ENCODE results near the gene CEBPG.

The CEBPG gene

DNA sequence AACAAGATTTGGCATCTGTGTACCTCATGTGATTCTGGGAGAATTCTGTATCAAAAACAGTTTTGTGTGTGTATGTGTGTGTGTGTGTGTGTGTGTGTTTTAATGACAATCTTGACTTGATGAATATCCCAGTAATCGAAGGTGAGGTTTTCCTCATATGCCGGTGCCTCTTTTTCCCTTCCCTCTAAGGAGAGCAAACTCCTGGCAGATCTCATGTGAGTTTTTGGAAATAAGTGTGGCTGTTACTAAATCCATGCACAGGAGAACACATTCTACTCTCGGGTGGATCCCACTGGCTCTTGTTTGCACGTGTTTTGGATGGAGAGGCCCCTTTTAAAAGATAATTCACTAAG, 29.0 kb upstream of the CEBPG start:
- no peak overlapping the region for H3K4me3 ChIP-seq (ENCODE audit: low read depth, low read length)
- TF ChIP-seq, protein P1, sequence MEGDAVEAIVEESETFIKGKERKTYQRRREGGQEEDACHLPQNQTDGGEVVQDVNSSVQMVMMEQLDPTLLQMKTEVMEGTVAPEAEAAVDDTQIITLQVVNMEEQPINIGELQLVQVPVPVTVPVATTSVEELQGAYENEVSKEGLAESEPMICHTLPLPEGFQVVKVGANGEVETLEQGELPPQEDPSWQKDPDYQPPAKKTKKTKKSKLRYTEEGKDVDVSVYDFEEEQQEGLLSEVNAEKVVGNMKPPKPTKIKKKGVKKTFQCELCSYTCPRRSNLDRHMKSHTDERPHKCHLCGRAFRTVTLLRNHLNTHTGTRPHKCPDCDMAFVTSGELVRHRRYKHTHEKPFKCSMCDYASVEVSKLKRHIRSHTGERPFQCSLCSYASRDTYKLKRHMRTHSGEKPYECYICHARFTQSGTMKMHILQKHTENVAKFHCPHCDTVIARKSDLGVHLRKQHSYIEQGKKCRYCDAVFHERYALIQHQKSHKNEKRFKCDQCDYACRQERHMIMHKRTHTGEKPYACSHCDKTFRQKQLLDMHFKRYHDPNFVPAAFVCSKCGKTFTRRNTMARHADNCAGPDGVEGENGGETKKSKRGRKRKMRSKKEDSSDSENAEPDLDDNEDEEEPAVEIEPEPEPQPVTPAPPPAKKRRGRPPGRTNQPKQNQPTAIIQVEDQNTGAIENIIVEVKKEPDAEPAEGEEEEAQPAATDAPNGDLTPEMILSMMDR (IDR thresholded peaks at IDR 0.05; ENCODE audit: low read depth, low read length), result no peak

DNA sequence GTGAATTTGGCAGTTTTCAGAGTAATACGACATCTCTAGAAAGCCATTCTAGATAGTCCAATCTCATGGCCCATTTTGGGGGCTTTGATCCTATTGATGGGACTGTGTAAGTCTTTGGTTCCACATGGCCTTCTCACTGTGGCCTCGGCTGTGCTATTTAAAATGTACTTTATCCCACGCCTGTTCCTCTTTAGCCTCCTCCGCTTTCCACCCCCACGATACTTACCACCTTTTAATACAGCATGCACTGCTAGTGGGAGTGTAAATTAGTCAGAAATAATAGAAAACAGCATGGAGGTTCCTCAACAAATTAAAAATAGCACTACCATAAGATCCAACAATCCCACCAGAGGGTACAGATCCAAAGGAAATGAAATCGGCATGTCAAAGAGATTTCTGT, 28.3 kb upstream of the CEBPG start:
- H3K4me3 ChIP-seq (ENCODE audit: low read depth, low read length), result no peak overlapping the region
- TF ChIP-seq, protein P1 (IDR thresholded peaks at IDR 0.05; ENCODE audit: low read depth, low read length), result no peak

DNA sequence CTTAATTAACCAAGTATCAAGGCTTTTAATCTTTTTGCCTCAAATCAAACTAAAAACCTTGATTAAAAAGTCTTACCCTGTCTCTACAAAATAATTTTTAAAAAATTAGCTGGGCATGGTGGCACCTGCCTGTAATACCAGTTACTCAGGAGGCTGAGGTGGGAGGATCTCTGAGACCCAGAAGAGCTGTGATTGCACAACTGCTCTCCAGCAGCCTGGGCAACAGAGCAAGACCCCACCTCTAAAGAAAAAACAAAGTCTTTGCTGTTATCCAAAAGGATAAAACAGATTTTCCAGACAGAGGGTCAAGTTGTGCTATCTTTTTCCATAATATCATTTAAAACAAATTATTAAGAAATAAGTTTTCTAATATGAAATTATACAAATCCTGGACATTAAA, 26.8 kb upstream of the CEBPG start:
- TF ChIP-seq, protein P1 (IDR thresholded peaks at IDR 0.05; ENCODE audit: low read depth, low read length), result no peak
- H3K4me3 ChIP-seq (ENCODE audit: low read depth, low read length), result no peak overlapping the region

DNA sequence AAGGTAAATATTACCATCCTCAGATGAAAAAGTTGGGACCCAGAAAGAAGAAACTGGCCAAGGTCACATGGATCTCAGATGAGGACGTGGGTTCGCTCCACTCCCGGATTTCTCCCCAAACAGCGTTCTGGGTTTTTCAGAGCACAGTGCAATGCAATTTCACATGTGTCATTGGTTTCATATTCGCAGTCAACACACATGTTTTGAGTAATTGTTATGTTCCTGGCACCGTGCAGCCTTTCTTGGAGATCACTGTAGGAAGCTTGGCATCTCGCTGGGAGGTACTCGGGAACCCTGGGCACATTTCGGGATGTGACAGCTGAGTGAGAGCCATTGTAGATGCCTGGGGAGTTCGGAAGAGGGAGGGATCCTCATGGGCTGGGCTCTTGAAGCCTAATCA, 26.2 kb upstream of the CEBPG start:
- TF ChIP-seq, protein P1 (IDR thresholded peaks at IDR 0.05; ENCODE audit: low read depth, low read length), result no peak
- H3K4me3 ChIP-seq (ENCODE audit: low read depth, low read length), result no peak overlapping the region

DNA sequence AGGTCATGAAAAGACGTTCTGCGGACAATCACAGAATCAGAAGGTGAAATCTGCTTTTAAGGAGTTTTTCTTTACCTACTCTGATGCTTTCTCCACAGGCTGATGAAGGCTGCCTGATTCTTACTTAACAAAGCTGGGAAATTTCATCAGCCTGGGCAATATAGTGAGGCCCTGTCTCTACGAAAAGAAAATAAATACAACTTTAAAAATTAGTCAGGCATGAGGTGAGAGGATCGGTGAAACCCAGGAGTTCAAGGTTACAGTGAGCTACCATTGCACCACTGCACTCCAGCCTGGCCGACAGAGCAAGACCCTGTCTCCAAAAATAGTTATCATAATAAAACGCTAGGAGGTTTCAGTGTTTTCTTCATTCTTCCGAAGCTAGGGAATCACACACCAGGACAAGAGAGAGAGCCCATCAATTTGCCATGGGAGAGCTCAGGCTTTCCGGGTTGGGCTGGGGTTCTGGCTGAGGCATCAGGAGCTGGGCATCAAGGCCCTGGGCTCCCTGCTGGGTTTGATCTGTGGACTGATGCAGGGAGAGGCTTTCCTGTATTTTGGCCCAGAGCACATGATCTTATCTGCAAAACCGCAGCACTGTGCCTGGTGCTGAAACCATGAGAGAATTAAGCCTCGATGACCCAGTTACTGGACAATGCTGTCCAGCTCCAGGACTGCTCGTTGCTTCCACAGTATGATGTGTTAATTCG, 25.1 kb upstream of the CEBPG start:
- TF ChIP-seq, protein P1 (IDR thresholded peaks at IDR 0.05; ENCODE audit: low read depth, low read length), result no peak
- no peak overlapping the region for H3K4me3 ChIP-seq (ENCODE audit: low read depth, low read length)

DNA sequence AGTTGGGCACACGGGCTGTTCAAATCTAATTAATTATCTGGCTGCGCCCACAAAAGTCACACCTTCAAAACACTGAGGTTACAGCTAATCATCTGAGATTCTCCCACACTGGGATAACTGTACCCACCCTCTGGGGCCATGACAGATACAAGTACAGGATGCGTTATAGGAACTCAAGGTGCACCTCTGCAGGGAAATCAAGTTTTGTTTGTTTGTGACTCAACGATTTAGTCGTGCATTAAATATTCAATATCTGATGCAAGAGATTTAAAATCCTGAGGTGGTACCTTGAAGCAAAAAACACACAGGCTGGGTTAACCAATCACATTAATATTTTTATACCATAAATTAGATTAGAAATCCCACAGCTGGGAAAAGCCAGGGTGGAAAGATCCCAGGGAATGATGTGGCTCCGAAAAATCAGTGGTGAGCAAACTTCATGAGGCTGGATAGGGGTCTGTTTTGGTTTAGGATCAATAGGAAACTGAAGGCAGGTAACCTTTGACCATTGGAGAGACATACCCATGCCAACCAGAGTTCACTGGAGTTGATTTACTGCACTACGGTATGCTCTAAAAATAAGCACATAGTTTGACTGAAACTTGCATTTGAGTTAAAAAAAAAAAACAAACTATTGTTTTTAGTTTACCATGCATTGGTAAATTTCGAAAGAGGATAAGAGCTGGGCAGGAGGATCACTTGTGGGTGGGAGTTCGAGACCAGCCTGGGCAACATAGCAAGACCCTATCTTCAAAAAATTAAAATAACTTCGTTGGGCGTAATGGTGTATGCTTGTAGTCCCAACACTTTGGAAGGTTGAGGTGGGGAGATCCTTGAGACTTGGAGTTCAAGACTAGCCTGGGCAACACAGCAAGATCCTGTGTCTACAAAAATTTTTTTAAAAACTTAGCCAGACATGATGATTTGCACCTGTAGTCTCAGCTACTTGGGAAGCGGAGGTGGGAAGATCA, 23.9 kb upstream of the CEBPG start:
- H3K4me3 ChIP-seq (ENCODE audit: low read depth, low read length), result no peak overlapping the region
- TF ChIP-seq, protein P1 (IDR thresholded peaks at IDR 0.05; ENCODE audit: low read depth, low read length), result no peak
